GM12878 (cell line): ENCODE measurements around the gene ARHGAP15. TPM values are rescaled to one million over a fixed set of nuclear protein-coding genes. Genes with fewer than 3 reads are reported as not detected.

Experiments used
- ATAC-seq: fragments of 200-7000 bp; cut with Tn5 transposase; 3 replicates; pipeline ENCODE4 v1.9.1; 2020; ENCODE audit warnings: mild to moderate bottlenecking, moderate library complexity
- BruUV-seq: library from RNA; stranded (reverse); fragments of 400-500 nt; replicated peaks from 2 replicates; lab custom pipeline; 2021; lab: Mats Ljungman, UMichigan
- CTCF ChIA-PET: fragments of 300-600 bp; sonication (Branson Sonifier 250); formaldehyde crosslinking; extraction: SDS; loops from one replicate; lab custom pipeline; 2021; ENCODE audit warnings: inconsistent platforms; lab: Yijun Ruan, JAX
- POLR2A ChIA-PET: fragments of 350-600 bp; formaldehyde crosslinking; extraction: SDS; loops from one replicate; lab custom pipeline; 2021; ENCODE audit warnings: inconsistent platforms; lab: Charles Lee
- RAD21 ChIA-PET: fragments of 300-600 bp; sonication (Branson Sonifier 250); formaldehyde crosslinking; loops from one replicate; lab custom pipeline; 2023; ENCODE audit warnings: antibody characterized with exemption; ENCODE audit not compliant: unreplicated experiment; lab: Charles Lee
- SMC1A ChIA-PET: fragments of 300-600 bp; sonication (Branson Sonifier 250); formaldehyde crosslinking; loops from one replicate; lab custom pipeline; 2023; ENCODE audit not compliant: unreplicated experiment, uncharacterized antibody; lab: Charles Lee
- DNase-seq: peaks from one replicate; pipeline ENCODE4 v3.0.0-alpha.2; 2011; ENCODE audit warnings: low read depth, low spot score
- FAIRE-seq: peaks from 3 replicates; lab custom pipeline; 2011; peaks lifted over from hg19 to GRCh38; lab: Jason Lieb, UNC
- H2AFZ ChIP-seq: 2 replicates; pipeline ENCODE4 v1.6.0; 2011; ENCODE audit warnings: low read depth, low read length, control low read depth; ENCODE audit not compliant: control insufficient read depth
- H3K27ac ChIP-seq: 2 replicates; pipeline ENCODE4 v1.5.1; 2011; ENCODE audit warnings: control low read depth; ENCODE audit not compliant: control insufficient read depth, insufficient read depth
- H3K27me3 ChIP-seq, 2 experiments: replicated peaks in 1 of 2; 2 replicates each; pipeline versions ENCODE4 v1.6.0 to v1.6.1; 2011; ENCODE audit warnings: low read length in 1 of 2; ENCODE audit not compliant: control insufficient read depth in 2 of 2, insufficient read depth in 2 of 2
- H3K36me3 ChIP-seq, 2 experiments: 2 replicates each; pipeline ENCODE4 v1.5.1; 2011; ENCODE audit warnings: low read length in 1 of 2; ENCODE audit not compliant: control insufficient read depth in 2 of 2, insufficient read depth in 2 of 2
- H3K4me1 ChIP-seq: 2 replicates; pipeline ENCODE4 v1.6.1; 2011; ENCODE audit warnings: mild to moderate bottlenecking, low read length, moderate library complexity, mixed read lengths; ENCODE audit not compliant: control insufficient read depth, insufficient read depth
- H3K4me2 ChIP-seq: 2 replicates; pipeline ENCODE4 v1.6.0; 2011; ENCODE audit warnings: control low read depth; ENCODE audit not compliant: control insufficient read depth, insufficient read depth
- H3K4me3 ChIP-seq: fragments of 200-600 bp; sonication (generic); 2 replicates; pipeline ENCODE4 v1.5.1; 2016
- H3K79me2 ChIP-seq: 2 replicates; pipeline ENCODE4 v1.6.0; 2011; ENCODE audit warnings: low read length; ENCODE audit not compliant: control insufficient read depth, insufficient read depth
- H3K9ac ChIP-seq: 2 replicates; pipeline ENCODE4 v1.8.0; 2011; ENCODE audit warnings: low read length, control low read depth, mixed read lengths; ENCODE audit not compliant: control insufficient read depth, insufficient read depth
- H3K9me3 ChIP-seq: replicated peaks from 3 replicates; pipeline ENCODE4 v1.5.1; 2011; ENCODE audit warnings: mild to moderate bottlenecking, low read length; ENCODE audit not compliant: control insufficient read depth, insufficient read depth
- H4K20me1 ChIP-seq: 2 replicates; pipeline ENCODE4 v1.6.0; 2011; ENCODE audit not compliant: control insufficient read depth, insufficient read depth
- BCLAF1 ChIP-seq: fragments of 450-650 bp; IDR thresholded peaks from 2 replicates; pipeline ENCODE4 v1.6.1; 2017; ENCODE audit warnings: antibody characterized with exemption, mild to moderate bottlenecking, moderate library complexity
- CBFB ChIP-seq: IDR thresholded peaks from 2 replicates; pipeline ENCODE4 v1.6.1; 2016; ENCODE audit warnings: antibody characterized with exemption, low read depth
- DPF2 ChIP-seq: fragments of 450-650 bp; IDR thresholded peaks from 2 replicates; pipeline ENCODE4 v1.6.1; 2017; ENCODE audit warnings: mild to moderate bottlenecking
- FOXK2 ChIP-seq: fragments of 450-650 bp; IDR thresholded peaks from 2 replicates; pipeline ENCODE4 v1.6.1; 2017; ENCODE audit warnings: mild to moderate bottlenecking, moderate library complexity
- NR2C1 ChIP-seq: fragments of 450-650 bp; IDR thresholded peaks from 2 replicates; pipeline ENCODE4 v1.6.1; 2017; ENCODE audit warnings: antibody characterized with exemption, mild to moderate bottlenecking, moderate library complexity
- NR2F1 ChIP-seq: fragments of 450-650 bp; conservative IDR thresholded peaks from 2 replicates; pipeline ENCODE4 v1.6.1; 2017; ENCODE audit warnings: mild to moderate bottlenecking
- PKNOX1 ChIP-seq: fragments of 450-650 bp; IDR thresholded peaks from 2 replicates; pipeline ENCODE4 v1.6.1; 2016; ENCODE audit warnings: mild to moderate bottlenecking
- POLR2AphosphoS5 ChIP-seq: IDR thresholded peaks from 2 replicates; pipeline ENCODE4 v1.6.1; 2011; ENCODE audit warnings: mild to moderate bottlenecking, low read length, inconsistent platforms
- RB1 ChIP-seq: fragments of 450-650 bp; formaldehyde crosslinking; IDR thresholded peaks from 2 replicates; pipeline ENCODE4 v1.6.1; 2017; ENCODE audit warnings: mild to moderate bottlenecking, borderline replicate concordance
- SP1 ChIP-seq: IDR thresholded peaks from one replicate; pipeline ENCODE4 v1.6.1; 2011; ENCODE audit warnings: low read depth, low read length
- SREBF2 ChIP-seq: IDR thresholded peaks from 2 replicates; pipeline ENCODE4 v1.6.1; 2012; ENCODE audit warnings: mild to moderate bottlenecking, low read length
- WGBS: methylation state at CpG from one replicate; pipeline ENCODE4 v1.1.6; 2016; ENCODE audit warnings: low lambda C conversion rate; ENCODE audit not compliant: insufficient replicate concordance, insufficient coverage; ENCODE audit errors: missing lambda C conversion rate; 5-methylcytosine and 5-hydroxymethylcytosine counted together
- in situ Hi-C: fragments of 300-500 bp; cut with MboI; formaldehyde crosslinking; loops from 9 replicates; pipeline ENCODE4 v1.14.3; 2018; ENCODE audit warnings: mixed read lengths
- intact Hi-C: fragments of 100-400 bp; cut with micrococcal nuclease; formaldehyde crosslinking; loops from one replicate; pipeline ENCODE4 v1.14.2; 2022; ENCODE audit not compliant: unreplicated experiment
- polyA plus RNA-seq, 11 experiments: library from polyadenylated mRNA; depleted of rRNA in 4 of 11; unstranded in 6 of 11; stranded (reverse) in 5 of 11; fragments of >200 nt; fragmentation: Nextera tagmentation in 4 of 11; fragmentation: Illumina TruSeq in 1 of 11; extraction: Ambion mirVana in 4 of 11; extraction: Trizol in 1 of 11; gene quantifications; 1 replicate in 1 of 11; 2 replicates in 10 of 11; pipeline versions ENCODE4 v1.2.1 to v1.2.3, GENCODE V29; 2011 to 2016; ENCODE audit warnings: inconsistent platforms in 2 of 11, missing spikeins in 2 of 11, low read depth in 1 of 11
- total RNA-seq, 4 experiments: library from RNA; depleted of rRNA in 3 of 4; stranded (reverse); fragments of >200 nt in 3 of 4; fragmentation: Illumina TruSeq in 1 of 4; extraction: Trizol in 1 of 4; gene quantifications; 2 replicates each; pipeline versions ENCODE4 v1.2.1 to v1.2.3, GENCODE V29; 2013 to 2021
- TF ChIP-seq, protein P1 (sequence below): fragments of 450-650 bp; IDR thresholded peaks from 2 replicates; pipeline ENCODE4 v1.6.1; 2016; ENCODE audit warnings: mild to moderate bottlenecking, moderate library complexity, borderline replicate concordance
- TF ChIP-seq, protein P2 (sequence below): fragments of 450-650 bp; IDR thresholded peaks from 2 replicates; pipeline ENCODE4 v1.6.1; 2018; ENCODE audit warnings: mild to moderate bottlenecking, low read depth, moderate library complexity; ENCODE audit not compliant: partially characterized antibody

Gene ARHGAP15
- total and polyA plus RNA-seq, 10 of the 15 experiments (the other 5 are each of a cell fraction or from before 2014, with no cell fraction given): 38.0 to 92.6 (median 66.7) TPM

- TF ChIP-seq, protein P1, sequence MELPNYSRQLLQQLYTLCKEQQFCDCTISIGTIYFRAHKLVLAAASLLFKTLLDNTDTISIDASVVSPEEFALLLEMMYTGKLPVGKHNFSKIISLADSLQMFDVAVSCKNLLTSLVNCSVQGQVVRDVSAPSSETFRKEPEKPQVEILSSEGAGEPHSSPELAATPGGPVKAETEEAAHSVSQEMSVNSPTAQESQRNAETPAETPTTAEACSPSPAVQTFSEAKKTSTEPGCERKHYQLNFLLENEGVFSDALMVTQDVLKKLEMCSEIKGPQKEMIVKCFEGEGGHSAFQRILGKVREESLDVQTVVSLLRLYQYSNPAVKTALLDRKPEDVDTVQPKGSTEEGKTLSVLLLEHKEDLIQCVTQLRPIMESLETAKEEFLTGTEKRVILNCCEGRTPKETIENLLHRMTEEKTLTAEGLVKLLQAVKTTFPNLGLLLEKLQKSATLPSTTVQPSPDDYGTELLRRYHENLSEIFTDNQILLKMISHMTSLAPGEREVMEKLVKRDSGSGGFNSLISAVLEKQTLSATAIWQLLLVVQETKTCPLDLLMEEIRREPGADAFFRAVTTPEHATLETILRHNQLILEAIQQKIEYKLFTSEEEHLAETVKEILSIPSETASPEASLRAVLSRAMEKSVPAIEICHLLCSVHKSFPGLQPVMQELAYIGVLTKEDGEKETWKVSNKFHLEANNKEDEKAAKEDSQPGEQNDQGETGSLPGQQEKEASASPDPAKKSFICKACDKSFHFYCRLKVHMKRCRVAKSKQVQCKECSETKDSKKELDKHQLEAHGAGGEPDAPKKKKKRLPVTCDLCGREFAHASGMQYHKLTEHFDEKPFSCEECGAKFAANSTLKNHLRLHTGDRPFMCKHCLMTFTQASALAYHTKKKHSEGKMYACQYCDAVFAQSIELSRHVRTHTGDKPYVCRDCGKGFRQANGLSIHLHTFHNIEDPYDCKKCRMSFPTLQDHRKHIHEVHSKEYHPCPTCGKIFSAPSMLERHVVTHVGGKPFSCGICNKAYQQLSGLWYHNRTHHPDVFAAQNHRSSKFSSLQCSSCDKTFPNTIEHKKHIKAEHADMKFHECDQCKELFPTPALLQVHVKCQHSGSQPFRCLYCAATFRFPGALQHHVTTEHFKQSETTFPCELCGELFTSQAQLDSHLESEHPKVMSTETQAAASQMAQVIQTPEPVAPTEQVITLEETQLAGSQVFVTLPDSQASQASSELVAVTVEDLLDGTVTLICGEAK: no peak
- no peak for TF ChIP-seq RB1
- no peak for TF ChIP-seq NR2F1
- TF ChIP-seq BCLAF1: no peak
- TF ChIP-seq SP1: no peak
These were observed 658.5 kb downstream of the ARHGAP15 start (continued) for GRCh38 chr2:143787674-143788073.

DNA sequence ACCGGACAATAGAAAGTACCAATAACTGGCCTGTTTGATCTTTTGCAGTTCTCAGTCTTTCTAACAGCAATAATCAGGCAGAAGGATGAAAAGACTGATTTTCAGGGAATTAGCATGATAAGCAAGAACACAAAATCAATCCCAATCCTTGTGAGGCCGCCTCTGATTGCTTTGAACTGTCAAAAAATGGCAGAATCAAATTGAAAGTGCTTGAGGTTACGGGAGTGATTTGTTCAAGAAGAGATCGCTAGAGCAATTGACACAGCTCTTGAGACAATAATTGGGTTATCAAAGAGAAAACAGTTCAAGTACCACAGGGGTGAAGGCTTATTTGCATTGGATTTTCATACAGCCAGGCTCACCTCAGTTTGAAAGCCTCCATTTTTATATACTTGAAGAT lies 663.4 kb downstream of the ARHGAP15 start:
- no TSS peak for BruUV-seq
- FAIRE-seq: no peak
- SMC1A ChIA-PET: interaction anchor here (1.6 kb wide), 1 partner anchor 16 kb away, joined by 4 read pairs; no protein-coding TSS in a partner anchor

More for the DNA sequence above, 663.4 kb downstream of the ARHGAP15 start:
- no peak for DNase-seq
- H3K79me2 ChIP-seq: no peaks in the 10 kb centered on the region
- TF ChIP-seq POLR2AphosphoS5 (no peak), SREBF2 (no peak), PKNOX1 (no peak), CBFB (no peak), DPF2 (no peak), NR2C1 (no peak), FOXK2 (no peak)
- TF ChIP-seq, protein P2, sequence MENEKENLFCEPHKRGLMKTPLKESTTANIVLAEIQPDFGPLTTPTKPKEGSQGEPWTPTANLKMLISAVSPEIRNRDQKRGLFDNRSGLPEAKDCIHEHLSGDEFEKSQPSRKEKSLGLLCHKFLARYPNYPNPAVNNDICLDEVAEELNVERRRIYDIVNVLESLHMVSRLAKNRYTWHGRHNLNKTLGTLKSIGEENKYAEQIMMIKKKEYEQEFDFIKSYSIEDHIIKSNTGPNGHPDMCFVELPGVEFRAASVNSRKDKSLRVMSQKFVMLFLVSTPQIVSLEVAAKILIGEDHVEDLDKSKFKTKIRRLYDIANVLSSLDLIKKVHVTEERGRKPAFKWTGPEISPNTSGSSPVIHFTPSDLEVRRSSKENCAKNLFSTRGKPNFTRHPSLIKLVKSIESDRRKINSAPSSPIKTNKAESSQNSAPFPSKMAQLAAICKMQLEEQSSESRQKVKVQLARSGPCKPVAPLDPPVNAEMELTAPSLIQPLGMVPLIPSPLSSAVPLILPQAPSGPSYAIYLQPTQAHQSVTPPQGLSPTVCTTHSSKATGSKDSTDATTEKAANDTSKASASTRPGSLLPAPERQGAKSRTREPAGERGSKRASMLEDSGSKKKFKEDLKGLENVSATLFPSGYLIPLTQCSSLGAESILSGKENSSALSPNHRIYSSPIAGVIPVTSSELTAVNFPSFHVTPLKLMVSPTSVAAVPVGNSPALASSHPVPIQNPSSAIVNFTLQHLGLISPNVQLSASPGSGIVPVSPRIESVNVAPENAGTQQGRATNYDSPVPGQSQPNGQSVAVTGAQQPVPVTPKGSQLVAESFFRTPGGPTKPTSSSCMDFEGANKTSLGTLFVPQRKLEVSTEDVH: no peak
- CTCF ChIA-PET: no interaction called here
- POLR2A ChIA-PET: no interaction called here
- no peaks in the 10 kb centered on the region for H4K20me1 ChIP-seq
- in situ Hi-C loops: no loop called here
- no peaks in the 10 kb centered on the region; a peak in 1 of 4 replicates for H3K27me3 ChIP-seq
- intact Hi-C loops: no loop called here
- no peaks in the 10 kb centered on the region for H3K9me3 ChIP-seq
- 44% methylated on average over 4 of the region's 4 CpGs for WGBS
- no peak overlapping the region for H3K4me3 ChIP-seq
- RAD21 ChIA-PET: no interaction called here
- no peak for ATAC-seq
- H3K9ac ChIP-seq: no peak overlapping the region
- no peak overlapping the region for H2AFZ ChIP-seq
- H3K27ac ChIP-seq: no peak overlapping the region
- no peaks in the 10 kb centered on the region for H3K36me3 ChIP-seq
- no peak overlapping the region for H3K4me2 ChIP-seq
- H3K4me1 ChIP-seq: no peaks in the 10 kb centered on the region
